WTC11 (cell line): Measurements from ENCODE around the gene C2orf92. TPM values are rescaled to one million over a fixed set of nuclear protein-coding genes. Genes with fewer than 3 reads are reported as not detected.

Experiments
- ATAC-seq: fragments of 200-7000 bp; cut with Tn5 transposase; 2 replicates; pipeline ENCODE4 v1.10.0; 2021; ENCODE audit warnings: mild to moderate bottlenecking, moderate library complexity
- CTCF ChIA-PET: fragments of 300-600 bp; sonication (Branson Sonifier 250); formaldehyde crosslinking; loops from one replicate; lab custom pipeline; 2021; ENCODE audit warnings: antibody characterized with exemption; lab: Charles Lee
- POLR2A ChIA-PET: fragments of 350-600 bp; sonication (Branson Sonifier 250); formaldehyde crosslinking; loops from one replicate; lab custom pipeline; 2021; ENCODE audit warnings: antibody characterized with exemption; lab: Charles Lee
- DNase-seq: peaks from one replicate; pipeline ENCODE4 v3.0.0; 2021; ENCODE audit warnings: low spot score
- H3K27ac Mint-ChIP-seq: 2 replicates; pipeline ENCODE4 v1.8.0; 2021; ENCODE audit warnings: mixed read lengths
- H3K27me3 Mint-ChIP-seq: 2 replicates; pipeline ENCODE4 v1.8.0; 2021; ENCODE audit warnings: low read depth, mild to moderate bottlenecking, moderate library complexity, mixed read lengths
- H3K36me3 Mint-ChIP-seq: 2 replicates; pipeline ENCODE4 v1.8.0; 2021; ENCODE audit warnings: mixed read lengths
- H3K4me1 Mint-ChIP-seq: 2 replicates; pipeline ENCODE4 v1.8.0; 2022; ENCODE audit warnings: mixed read lengths
- H3K4me3 Mint-ChIP-seq: 2 replicates; pipeline ENCODE4 v1.8.0; 2021; ENCODE audit warnings: mild to moderate bottlenecking, moderate library complexity, mixed read lengths
- H3K9me3 Mint-ChIP-seq: 2 replicates; pipeline ENCODE4 v1.8.0; 2021; ENCODE audit warnings: mixed read lengths
- AFF4 ChIP-seq: sonication (generic); formaldehyde crosslinking; IDR thresholded peaks from 2 replicates; pipeline ENCODE4 v1.8.1; 2023; ENCODE audit warnings: mild to moderate bottlenecking, missing genetic modification reagents, borderline replicate concordance
- ATF1 ChIP-seq: sonication (generic); formaldehyde crosslinking; IDR thresholded peaks from 2 replicates; pipeline ENCODE4 v1.8.1; 2023; ENCODE audit warnings: mild to moderate bottlenecking, moderate library complexity, missing genetic modification reagents
- ATF6 ChIP-seq: sonication (generic); formaldehyde crosslinking; IDR thresholded peaks from 2 replicates; pipeline ENCODE4 v1.8.1; 2023; ENCODE audit warnings: mild to moderate bottlenecking, missing genetic modification reagents
- E2F4 ChIP-seq: sonication (generic); formaldehyde crosslinking; IDR thresholded peaks from 2 replicates; pipeline ENCODE4 v1.8.1; 2022; ENCODE audit warnings: low read depth, mild to moderate bottlenecking, moderate library complexity, missing genetic modification reagents, borderline replicate concordance
- ESRRA ChIP-seq: sonication (generic); formaldehyde crosslinking; IDR thresholded peaks from 2 replicates; pipeline ENCODE4 v1.8.1; 2022; ENCODE audit warnings: mild to moderate bottlenecking, missing genetic modification reagents, borderline replicate concordance
- GABPB1 ChIP-seq: sonication (generic); formaldehyde crosslinking; IDR thresholded peaks from 2 replicates; pipeline ENCODE4 v1.8.1; 2023; ENCODE audit warnings: mild to moderate bottlenecking, missing genetic modification reagents
- JAZF1 ChIP-seq: fragments of 250-450 bp; sonication (Bioruptor Pico); IDR thresholded peaks from 2 replicates; pipeline ENCODE4 v1.9.0; 2021; ENCODE audit warnings: moderate library complexity, mild to moderate bottlenecking, inconsistent platforms
- KAT7 ChIP-seq: sonication (generic); formaldehyde crosslinking; IDR thresholded peaks from 2 replicates; pipeline ENCODE4 v1.8.1; 2023; ENCODE audit warnings: missing genetic modification reagents, mild to moderate bottlenecking, borderline replicate concordance
- MAX ChIP-seq: sonication (generic); formaldehyde crosslinking; IDR thresholded peaks from 2 replicates; pipeline ENCODE4 v1.8.0; 2022; ENCODE audit warnings: mild to moderate bottlenecking, missing genetic modification reagents
- SP1 ChIP-seq: sonication (generic); formaldehyde crosslinking; conservative IDR thresholded peaks from 2 replicates; pipeline ENCODE4 v1.8.1; 2022; ENCODE audit warnings: missing genetic modification reagents
- USF2 ChIP-seq: sonication (generic); formaldehyde crosslinking; IDR thresholded peaks from 2 replicates; pipeline ENCODE4 v1.8.1; 2023; ENCODE audit warnings: mild to moderate bottlenecking, missing genetic modification reagents, moderate library complexity
- ZNF281 ChIP-seq: sonication (generic); formaldehyde crosslinking; IDR thresholded peaks from 2 replicates; pipeline ENCODE4 v1.8.0; 2023; ENCODE audit warnings: mild to moderate bottlenecking, missing genetic modification reagents
- ZNF317 ChIP-seq: sonication (generic); formaldehyde crosslinking; IDR thresholded peaks from 2 replicates; pipeline ENCODE4 v1.8.1; 2023; ENCODE audit warnings: low read depth, mild to moderate bottlenecking, moderate library complexity, missing genetic modification reagents, borderline replicate concordance
- ZNF671 ChIP-seq: fragments of 250-450 bp; sonication (Bioruptor Pico); IDR thresholded peaks from 2 replicates; pipeline ENCODE4 v1.8.0; 2021; ENCODE audit warnings: mild to moderate bottlenecking
- ZSCAN18 ChIP-seq: fragments of 250-450 bp; sonication (Bioruptor Pico); IDR thresholded peaks from 2 replicates; pipeline ENCODE4 v2.1.2; 2022; ENCODE audit warnings: mild to moderate bottlenecking, moderate library complexity
- total RNA-seq: library from RNA; stranded (reverse); gene quantifications from 3 replicates; pipeline ENCODE4 v1.2.3, GENCODE V29; 2021

C2orf92 gene
- total RNA-seq, 1 experiment from 2014 or later, result 5.2 TPM

- CTCF ChIA-PET, result interaction anchor here (0.6 to 3.6 kb wide), 3 partner anchors 10 to 140 kb away, joined by 3 to 17 read pairs (median 3); no protein-coding TSS in a partner anchor
- no peak overlapping the region for H3K27ac Mint-ChIP-seq
- ATAC-seq (no peak), DNase-seq (no peak)
- H3K36me3 Mint-ChIP-seq, result no peaks in the 10 kb centered on the region
- no peaks in the 10 kb centered on the region for H3K4me1 Mint-ChIP-seq
- POLR2A ChIA-PET, result no interaction called here
- H3K27me3 Mint-ChIP-seq, result no peaks in the 10 kb centered on the region; the same call in 1 of the 2 replicates
- TF ChIP-seq ATF6 (CRISPR knock-in tag) (no peak), ZNF281 (CRISPR knock-in tag) (no peak), SP1 (CRISPR knock-in tag) (no peak), ATF1 (CRISPR knock-in tag) (no peak), AFF4 (no peak), GABPB1 (CRISPR knock-in tag) (no peak), ZNF317 (CRISPR knock-in tag) (no peak), ZNF671 (CRISPR knock-in tag) (no peak), USF2 (no peak), KAT7 (no peak), ZSCAN18 (CRISPR knock-in tag) (no peak), JAZF1 (CRISPR knock-in tag) (no peak), MAX (CRISPR knock-in tag) (no peak), E2F4 (no peak), ESRRA (CRISPR knock-in tag) (no peak)
- TF ChIP-seq, all 79 proteins: peak for 0
- Mint-ChIP-seq H3K9me3 (peaks cover 15% of the 10 kb centered on the region), H3K4me3 (no peak overlapping the region)
These were observed 60.7 kb downstream of the C2orf92 start for GRCh38 chr2:97730245-97730644.
